ENCODE measurements around the gene BDNF.
"Not testable (repeated sequence)": the region's sequence is repeated elsewhere in the genome, so short reads cannot be mapped to it uniquely, and the experiment has no call there.

Gene BDNF

GRCh38 chr11:27700351-27701301, at the start of gene BDNF:
BDNF (minus strand) TSS chr11:27700455; CDS start chr11:27658564, 41,891 bp downstream.
- DNase-seq (ENCODE audit: low spot score): peak; percentile 49

GRCh38 chr11:27740362-27741013, 40.2 kb upstream of the BDNF start:
- no peak for DNase-seq (ENCODE audit: low spot score)

GRCh38 chr11:27735281-27735680, 35.0 kb upstream of the BDNF start:
- DNase-seq (ENCODE audit: low spot score): no peak

- not testable (repeated sequence) for DNase-seq (ENCODE audit: low spot score)
These were observed 31.5 kb upstream of the BDNF start for GRCh38 chr11:27731803-27732202.

- DNase-seq (ENCODE audit: low spot score): no peak
These were observed 26.7 kb upstream of the BDNF start for GRCh38 chr11:27726981-27727380.

GRCh38 chr11:27723687-27724086, 23.4 kb upstream of the BDNF start:
- no peak for DNase-seq (ENCODE audit: low spot score)

- no peak for DNase-seq (ENCODE audit: low spot score)
These were observed 22.7 kb upstream of the BDNF start for GRCh38 chr11:27722953-27723344.

GRCh38 chr11:27722117-27722952, 22.1 kb upstream of the BDNF start:
- no peak for DNase-seq (ENCODE audit: low spot score)

- no peak for DNase-seq (ENCODE audit: low spot score)
These were observed 21.2 kb upstream of the BDNF start for GRCh38 chr11:27721264-27722116.

GRCh38 chr11:27720277-27720830, 20.1 kb upstream of the BDNF start:
- DNase-seq (ENCODE audit: low spot score): peak; percentile 56

- DNase-seq (ENCODE audit: low spot score): no peak
These were observed 19.3 kb upstream of the BDNF start for GRCh38 chr11:27719546-27719925.

GRCh38 chr11:27718863-27719545, 18.7 kb upstream of the BDNF start:
- no peak for DNase-seq (ENCODE audit: low spot score)

- DNase-seq (ENCODE audit: low spot score): peak; percentile 45
These were observed 18.1 kb upstream of the BDNF start for GRCh38 chr11:27718346-27718862.

GRCh38 chr11:27717801-27718229, 17.6 kb upstream of the BDNF start:
- DNase-seq (ENCODE audit: low spot score): no peak

- DNase-seq (ENCODE audit: low spot score): no peak
These were observed 17.1 kb upstream of the BDNF start for GRCh38 chr11:27717377-27717776.

GRCh38 chr11:27716835-27717234, 16.6 kb upstream of the BDNF start:
- no peak for DNase-seq (ENCODE audit: low spot score)

GRCh38 chr11:27716216-27716615, 16.0 kb upstream of the BDNF start:
- DNase-seq (ENCODE audit: low spot score): no peak

GRCh38 chr11:27711725-27712124, 11.5 kb upstream of the BDNF start:
- DNase-seq (ENCODE audit: low spot score): no peak

GRCh38 chr11:27710536-27710935, 10.3 kb upstream of the BDNF start:
- DNase-seq (ENCODE audit: low spot score): no peak

- DNase-seq (ENCODE audit: low spot score): no peak
These were observed 7.4 kb upstream of the BDNF start for GRCh38 chr11:27707676-27708075.
